Thyroid gland (tissue), 4 donors: ENCODE results near the gene SLC35E1. TPM values are rescaled to one million over a fixed set of nuclear protein-coding genes. Genes with fewer than 3 reads are reported as not detected.

ENCODE experiments used
- DNase-seq, 2 donors: peaks; one replicate each; pipeline ENCODE4 v3.0.0-alpha.2; 2019
- H3K27ac ChIP-seq, 3 donors: fragments of 200-600 bp; sonication (generic); 1 replicate in 2 of 3; 2 replicates in 1 of 3; pipeline ENCODE4 v1.5.1; 2016 to 2019; ENCODE audit warnings: mild to moderate bottlenecking in 1 of 3, moderate library complexity in 1 of 3
- H3K27me3 ChIP-seq: fragments of 200-600 bp; sonication (generic); one replicate; pipeline ENCODE4 v1.5.1; 2019
- H3K36me3 ChIP-seq, 2 donors: fragments of 200-600 bp; sonication (generic); one replicate each; pipeline ENCODE4 v1.5.1; 2016 to 2019
- H3K4me1 ChIP-seq, 2 donors: fragments of 200-600 bp; sonication (generic); one replicate each; pipeline ENCODE4 v1.5.1; 2017 to 2019
- H3K4me3 ChIP-seq, 3 donors: fragments of 200-600 bp; sonication (generic); replicated peaks in 1 of 3; 1 replicate in 2 of 3; 2 replicates in 1 of 3; pipeline ENCODE4 v1.5.1; 2016; ENCODE audit warnings: mild to moderate bottlenecking in 1 of 3
- H3K9me3 ChIP-seq: fragments of 200-600 bp; sonication (generic); one replicate; pipeline ENCODE4 v1.5.1; 2017
- CTCF ChIP-seq, 6 experiments: fragments of 200-600 bp in 3 of 6; fragments of 450-650 bp in 3 of 6; sonication (generic) in 3 of 6; IDR thresholded peaks; one replicate each; pipeline ENCODE4 v1.5.1; 2016 to 2019; ENCODE audit warnings: antibody characterized with exemption in 6 of 6, mild to moderate bottlenecking in 2 of 6, inconsistent platforms in 1 of 6, moderate library complexity in 1 of 6
- POLR2A ChIP-seq, 2 donors: fragments of 450-650 bp; IDR thresholded peaks; one replicate each; pipeline ENCODE4 v1.6.1; 2017; ENCODE audit warnings: antibody characterized with exemption in 2 of 2, mild to moderate bottlenecking in 2 of 2, moderate library complexity in 1 of 2
- whole genome bisulfite sequencing, 2 donors: methylation state at CpG; one replicate each; pipeline ENCODE4 v1.1.5; 2017; 5-methylcytosine and 5-hydroxymethylcytosine counted together
- intact Hi-C: fragments of 100-400 bp; cut with DNase I; formaldehyde crosslinking; loops from one replicate; pipeline ENCODE4 v1.15.1; 2023
- total RNA-seq, 4 donors: library from RNA; depleted of rRNA; stranded (reverse); fragments of >200 nt; gene quantifications; one replicate each; pipeline ENCODE4 v1.2.3, GENCODE V29; 2016

The SLC35E1 gene
- total RNA-seq, 4 donors from 2014 or later, result 33.3 to 49.3 (median 38.6) TPM

- 78 to 79% methylated on average over 5 of the region's 5 CpGs for WGBS, 2 donors
- Histone ChIP-seq H3K27me3 (no peaks in the 10 kb centered on the region), H3K4me1 (peaks cover 24 to 56% of the 10 kb centered on the region in 2 donors), H3K27ac (no peak overlapping the region), H3K4me3 (no peak overlapping the region), H3K9me3 (no peaks in the 10 kb centered on the region), H3K36me3 (no peaks in the 10 kb centered on the region)
- intact Hi-C loops, result no loop called here
- TF ChIP-seq CTCF (IDR thresholded peaks at IDR 0.05) (no peak), POLR2A (IDR thresholded peaks at IDR 0.05) (no peak)
- DNase-seq, result no peak
These were observed 22.5 kb upstream of the SLC35E1 start for GRCh38 chr19:16594681-16595091.

GRCh38 chr19:16594131-16594586 lies 21.9 kb upstream of the SLC35E1 start:
- TF ChIP-seq POLR2A (IDR thresholded peaks at IDR 0.05), result no peak
- no peak for TF ChIP-seq CTCF (IDR thresholded peaks at IDR 0.05)
- no peaks in the 10 kb centered on the region for H3K36me3 ChIP-seq
- DNase-seq, result no peak
- intact Hi-C loops, result no loop called here
- peaks cover 20 to 56% of the 10 kb centered on the region in 2 donors for H3K4me1 ChIP-seq
- no peaks in the 10 kb centered on the region for H3K9me3 ChIP-seq
- no peak overlapping the region for H3K27ac ChIP-seq
- 48 to 73% methylated on average over 7 to 10 of the region's 10 CpGs for WGBS, 2 donors
- H3K4me3 ChIP-seq, result no peak overlapping the region
- H3K27me3 ChIP-seq, result no peaks in the 10 kb centered on the region

- H3K27me3 ChIP-seq, result no peaks in the 10 kb centered on the region
- intact Hi-C loops, result no loop called here
- no peak overlapping the region for H3K4me3 ChIP-seq
- DNase-seq, result no peak
- no peaks in the 10 kb centered on the region for H3K36me3 ChIP-seq
- H3K9me3 ChIP-seq, result no peaks in the 10 kb centered on the region
- 91 to 93% methylated on average over 2 to 4 of the region's 4 CpGs for WGBS, 2 donors
- TF ChIP-seq CTCF (IDR thresholded peaks at IDR 0.05), result no peak
- TF ChIP-seq POLR2A (IDR thresholded peaks at IDR 0.05), result no peak
- no peak overlapping the region for H3K27ac ChIP-seq
- H3K4me1 ChIP-seq, result peaks cover 19 to 57% of the 10 kb centered on the region in 2 donors
These were observed 21.0 kb upstream of the SLC35E1 start for GRCh38 chr19:16593181-16593580.

GRCh38 chr19:16591803-16592556 lies 19.8 kb upstream of the SLC35E1 start:
- Histone ChIP-seq H3K9me3 (no peaks in the 10 kb centered on the region), H3K4me1 (peaks cover 31 to 69% of the 10 kb centered on the region in 2 donors), H3K4me3 (no peak overlapping the region), H3K27ac (no peak overlapping the region), H3K36me3 (no peaks in the 10 kb centered on the region), H3K27me3 (no peaks in the 10 kb centered on the region)
- DNase-seq, result no peak
- intact Hi-C loops, result no loop called here
- no peak for TF ChIP-seq POLR2A (IDR thresholded peaks at IDR 0.05)
- no peak for TF ChIP-seq CTCF (IDR thresholded peaks at IDR 0.05)
- WGBS, 2 donors, result 65 to 66% methylated on average over 6 to 10 of the region's 10 CpGs
